Liver (tissue), 3 donors: ENCODE data around the gene IL1RAPL2.

Experiments used
- CTCF ChIP-seq: fragments of 150-350 bp; IDR thresholded peaks from 2 replicates; pipeline ENCODE4 v1.5.1; 2017; ENCODE audit warnings: improper control_type of control experiment, low read depth, low read length; ENCODE audit not compliant: missing input control
- FOXA1 ChIP-seq: IDR thresholded peaks from 2 replicates; pipeline ENCODE4 v1.6.1; 2016; ENCODE audit warnings: antibody characterized with exemption
- GABPA ChIP-seq, 2 donors: IDR thresholded peaks in 1 of 2; conservative IDR thresholded peaks in 1 of 2; 2 replicates each; pipeline ENCODE4 v1.6.1; 2016; ENCODE audit warnings: antibody characterized with exemption in 2 of 2, mild to moderate bottlenecking in 1 of 2, moderate library complexity in 1 of 2
- JUND ChIP-seq, 2 donors: IDR thresholded peaks; 2 replicates each; pipeline ENCODE4 v1.6.1; 2016; ENCODE audit warnings: antibody characterized with exemption in 2 of 2
- MAX ChIP-seq: IDR thresholded peaks from 2 replicates; pipeline ENCODE4 v1.6.1; 2016; ENCODE audit warnings: antibody characterized with exemption
- NR2F2 ChIP-seq: IDR thresholded peaks from 2 replicates; pipeline ENCODE4 v1.6.1; 2016; ENCODE audit warnings: antibody characterized with exemption
- RAD21 ChIP-seq, 2 donors: IDR thresholded peaks; 2 replicates each; pipeline ENCODE4 v1.6.1; 2016; ENCODE audit warnings: antibody characterized with exemption in 2 of 2, mild to moderate bottlenecking in 2 of 2
- REST ChIP-seq: IDR thresholded peaks from 2 replicates; pipeline ENCODE4 v1.6.1; 2016; ENCODE audit warnings: antibody characterized with exemption, mild to moderate bottlenecking
- RXRA ChIP-seq, 2 donors: IDR thresholded peaks; 2 replicates each; pipeline ENCODE4 v1.6.1; 2017 to 2018; ENCODE audit warnings: antibody characterized with exemption in 2 of 2, mild to moderate bottlenecking in 1 of 2
- SP1 ChIP-seq: IDR thresholded peaks from 2 replicates; pipeline ENCODE4 v1.6.1; 2018; ENCODE audit warnings: antibody characterized with exemption, mild to moderate bottlenecking
- TAF1 ChIP-seq: conservative IDR thresholded peaks from 2 replicates; pipeline ENCODE4 v1.6.1; 2016; ENCODE audit warnings: antibody characterized with exemption, mild to moderate bottlenecking
- YY1 ChIP-seq: IDR thresholded peaks from 2 replicates; pipeline ENCODE4 v1.6.1; 2016; ENCODE audit warnings: antibody characterized with exemption, mild to moderate bottlenecking
- donor health status: healthy.
- donor health status: healthy.

- TF ChIP-seq CTCF: no peak
- no peak for TF ChIP-seq YY1
- TF ChIP-seq REST: no peak
- no peak for TF ChIP-seq JUND (IDR thresholded peaks at IDR 0.05)
- no peak for TF ChIP-seq SP1
- TF ChIP-seq FOXA1: no peak
- TF ChIP-seq NR2F2: no peak
- no peak for TF ChIP-seq RXRA (IDR thresholded peaks at IDR 0.05)
- TF ChIP-seq RAD21 (IDR thresholded peaks at IDR 0.05): no peak
- TF ChIP-seq TAF1: no peak
- no peak for TF ChIP-seq GABPA (IDR thresholded peaks at IDR 0.05 in 1 of 2, conservative IDR thresholded peaks at IDR 0.05 in 1 of 2)
- no peak for TF ChIP-seq MAX
Observed at GRCh38 chrX:105260291-105261043, 694.5 kb downstream of the IL1RAPL2 start.
